ENCODE results near the gene ZGLP1.

ZGLP1 gene

GRCh38 chr19:10317045-10317856, 7.6 kb upstream of the ZGLP1 start:
- no peak overlapping the region for H3K4me3 ChIP-seq (ENCODE audit: low read depth, low read length)
- H3K27ac ChIP-seq: no peak overlapping the region
- no peak for DNase-seq
- peaks cover 42% of the 10 kb centered on the region for H3K36me3 ChIP-seq (replicated peaks)
- no peaks in the 10 kb centered on the region for H3K27me3 ChIP-seq (replicated peaks)
- in situ Hi-C loops (cut with HindIII; ENCODE audit: low pct_ligation_motif_present, low sequenced_read_pairs): no loop called here
- TF ChIP-seq CTCF (IDR thresholded peaks at IDR 0.05; ENCODE audit: low read depth, low read length, missing control alignments): no peak

- no peak for DNase-seq
- Histone ChIP-seq H3K27ac (no peak overlapping the region), H3K36me3 (replicated peaks) (peaks cover 35% of the 10 kb centered on the region), H3K4me3 (ENCODE audit: low read depth, low read length) (peak overlapping the region; percentile 83), H3K27me3 (replicated peaks) (no peaks in the 10 kb centered on the region)
- in situ Hi-C loops (cut with HindIII; ENCODE audit: low pct_ligation_motif_present, low sequenced_read_pairs): no loop called here
- no peak for TF ChIP-seq CTCF (IDR thresholded peaks at IDR 0.05; ENCODE audit: low read depth, low read length, missing control alignments)
These were observed 6.8 kb upstream of the ZGLP1 start for GRCh38 chr19:10316229-10317044.

GRCh38 chr19:10315335-10316214, 6.0 kb upstream of the ZGLP1 start, which contains the start of gene FDX2:
Gene FDX2, minus strand, starts transcription at chr19:10316015. Its CDS starts 19 bp downstream, at chr19:10315996.
- peaks cover 27% of the 10 kb centered on the region for H3K36me3 ChIP-seq (replicated peaks)
- no peaks in the 10 kb centered on the region for H3K27me3 ChIP-seq (replicated peaks)
- in situ Hi-C loops (cut with HindIII; ENCODE audit: low pct_ligation_motif_present, low sequenced_read_pairs): no loop called here
- TF ChIP-seq CTCF (IDR thresholded peaks at IDR 0.05; ENCODE audit: low read depth, low read length, missing control alignments): no peak
- no peak within 1 kb of the TSS for H3K27ac ChIP-seq
- DNase-seq: peak; percentile 68
- peak within 1 kb of the TSS; percentile 83 for H3K4me3 ChIP-seq (ENCODE audit: low read depth, low read length)

DNA sequence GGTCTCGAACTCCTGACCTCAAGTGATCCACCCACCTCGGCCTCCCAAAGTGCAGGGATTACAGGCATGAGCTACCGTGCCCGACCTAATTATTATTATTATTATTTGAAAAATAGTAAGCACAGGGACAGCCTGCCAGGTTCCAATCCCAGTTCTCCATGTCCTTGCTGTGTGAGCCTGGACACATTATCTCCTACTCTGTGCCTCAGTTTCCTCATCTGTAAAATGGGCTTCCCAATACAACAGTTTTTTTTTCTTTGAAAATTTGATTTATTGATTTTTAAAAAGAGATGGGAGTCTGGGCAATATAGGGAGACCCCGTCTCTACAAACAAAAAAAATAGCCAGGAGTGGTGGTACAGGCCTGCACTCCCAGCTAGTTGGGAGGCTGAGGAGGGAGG, 3.3 kb downstream of the ZGLP1 start:
- no peak for DNase-seq
- Histone ChIP-seq H3K27me3 (replicated peaks) (no peaks in the 10 kb centered on the region), H3K36me3 (replicated peaks) (peaks cover 5% of the 10 kb centered on the region), H3K4me3 (ENCODE audit: low read depth, low read length) (no peak overlapping the region), H3K27ac (no peak overlapping the region)
- TF ChIP-seq CTCF (IDR thresholded peaks at IDR 0.05; ENCODE audit: low read depth, low read length, missing control alignments): no peak
- in situ Hi-C loops (cut with HindIII; ENCODE audit: low pct_ligation_motif_present, low sequenced_read_pairs): no loop called here

GRCh38 chr19:10305139-10305806, 4.3 kb downstream of the ZGLP1 start:
- peak; percentile 40 for DNase-seq
- Histone ChIP-seq H3K36me3 (replicated peaks) (peaks cover 4% of the 10 kb centered on the region), H3K4me3 (ENCODE audit: low read depth, low read length) (no peak overlapping the region), H3K27ac (no peak overlapping the region), H3K27me3 (replicated peaks) (no peaks in the 10 kb centered on the region)
- in situ Hi-C loops (cut with HindIII; ENCODE audit: low pct_ligation_motif_present, low sequenced_read_pairs): no loop called here
- TF ChIP-seq CTCF (IDR thresholded peaks at IDR 0.05; ENCODE audit: low read depth, low read length, missing control alignments): no peak

Data from brain microvascular endothelial cell (primary cell).